ENCODE results near the gene CADPS.

DNA sequence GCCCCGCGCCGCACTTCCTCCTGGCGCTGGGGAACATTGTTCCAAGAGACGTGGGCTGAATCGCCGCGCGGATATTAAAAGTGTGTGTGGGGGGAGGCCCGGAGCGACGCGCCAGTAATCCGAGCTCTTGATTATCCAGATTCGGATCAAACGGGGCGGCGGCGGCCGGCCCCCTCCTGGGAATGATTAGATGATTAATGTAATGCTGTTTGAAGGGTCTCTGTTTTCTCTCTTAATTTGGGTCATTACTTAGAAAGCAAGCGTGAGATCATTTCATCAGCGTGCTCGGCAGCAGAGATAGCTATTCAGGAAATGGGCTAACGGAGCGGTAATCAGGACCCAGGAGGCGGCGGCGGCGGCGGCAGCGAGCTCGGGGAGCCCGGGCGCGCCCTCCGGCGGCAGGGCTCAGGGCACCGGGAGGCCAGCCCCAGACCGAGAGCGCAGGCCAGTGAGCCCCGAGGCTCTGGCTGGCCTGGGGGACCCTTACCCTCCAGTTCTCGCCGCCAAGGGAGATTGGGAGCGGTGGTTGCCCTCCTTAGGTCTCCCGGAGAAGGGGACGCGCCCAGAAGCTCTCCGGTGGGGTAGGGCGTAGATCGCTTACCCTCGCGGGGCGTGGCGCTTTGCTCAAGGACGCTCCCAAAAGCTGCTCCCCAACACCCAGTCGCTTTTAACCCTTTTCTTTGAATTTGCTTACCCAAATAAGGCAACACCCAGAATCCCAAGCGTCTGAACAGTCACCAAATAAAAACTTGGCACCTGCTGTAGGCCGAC lies 506.3 kb downstream of the CADPS start:
- TF ChIP-seq SUZ12 (IDR thresholded peaks at IDR 0.05; ENCODE audit: extremely low read depth, insufficient read depth, insufficient read length) (no peak), YY1 (IDR thresholded peaks at IDR 0.05; ENCODE audit: insufficient read depth, insufficient read length) (no peak)
